Spinal cord (tissue), 10 donors: ENCODE measurements around the gene ZCCHC13. TPM values are rescaled to one million over a fixed set of nuclear protein-coding genes. Genes with fewer than 3 reads are reported as not detected.
"Not testable (repeated sequence)": the region's sequence is repeated elsewhere in the genome, so short reads cannot be mapped to it uniquely, and the experiment has no call there.

ENCODE experiments used
- DNase-seq, 6 donors: peaks; one replicate each; pipeline versions ENCODE4 v3.0.0 to v3.0.0-alpha.2; 2013 to 2015; ENCODE audit warnings: low spot score in 6 of 6, low read depth in 4 of 6
- H3K27ac ChIP-seq: one replicate; pipeline ENCODE4 v1.5.1; 2013; ENCODE audit warnings: low read depth, low read length, control low read depth
- H3K27me3 ChIP-seq: one replicate; pipeline ENCODE4 v1.6.1; 2013; ENCODE audit warnings: low read length; ENCODE audit not compliant: control insufficient read depth, insufficient read depth
- H3K36me3 ChIP-seq: one replicate; pipeline ENCODE4 v1.6.1; 2013; ENCODE audit warnings: low read length; ENCODE audit not compliant: control insufficient read depth, insufficient read depth
- H3K4me1 ChIP-seq: one replicate; pipeline ENCODE4 v1.6.1; 2013; ENCODE audit warnings: low read length; ENCODE audit not compliant: control insufficient read depth, insufficient read depth
- H3K4me3 ChIP-seq: one replicate; pipeline ENCODE4 v1.5.1; 2013; ENCODE audit warnings: low read depth, low read length, control low read depth
- H3K9me3 ChIP-seq: one replicate; pipeline ENCODE4 v1.6.1; 2013; ENCODE audit warnings: low read length; ENCODE audit not compliant: control insufficient read depth, insufficient read depth
- WGBS: methylation state at CpG from one replicate; pipeline ENCODE4 v1.1.5; 2013; ENCODE audit warnings: missing lambda C conversion rate; ENCODE audit not compliant: insufficient coverage; 5-methylcytosine and 5-hydroxymethylcytosine counted together
- long read RNA-seq, 4 donors: transcript quantifications; one replicate each; lab custom pipeline, GENCODE V29; 2026
- polyA plus RNA-seq, 2 donors: library from polyadenylated mRNA; unstranded; fragments of 120-200 nt; gene quantifications; one replicate each; pipeline ENCODE4 v1.2.1, GENCODE V29; 2013; ENCODE audit not compliant: insufficient read length in 2 of 2
- total RNA-seq, 2 donors: library from RNA; depleted of rRNA in 1 of 2; stranded (reverse); fragments of 120-200 nt in 1 of 2; fragments of >200 nt in 1 of 2; gene quantifications; one replicate each; pipeline versions ENCODE4 v1.2.3 to v1.2.4, GENCODE V29; 2013 to 2014
- donor health status: healthy.

Gene ZCCHC13
- total RNA-seq (not detected), polyA plus RNA-seq (not detected)
- long read RNA-seq, donor 1 = 0 reads
- long read RNA-seq, donor 2, partial matches to known transcripts = 0 of 1 reads
- long read RNA-seq, donor 2, other reads (novel, unspliced or antisense) = 0 of 1 reads
- long read RNA-seq, donor 3 = 0 reads
- long read RNA-seq, donor 4 = 0 reads

DNA sequence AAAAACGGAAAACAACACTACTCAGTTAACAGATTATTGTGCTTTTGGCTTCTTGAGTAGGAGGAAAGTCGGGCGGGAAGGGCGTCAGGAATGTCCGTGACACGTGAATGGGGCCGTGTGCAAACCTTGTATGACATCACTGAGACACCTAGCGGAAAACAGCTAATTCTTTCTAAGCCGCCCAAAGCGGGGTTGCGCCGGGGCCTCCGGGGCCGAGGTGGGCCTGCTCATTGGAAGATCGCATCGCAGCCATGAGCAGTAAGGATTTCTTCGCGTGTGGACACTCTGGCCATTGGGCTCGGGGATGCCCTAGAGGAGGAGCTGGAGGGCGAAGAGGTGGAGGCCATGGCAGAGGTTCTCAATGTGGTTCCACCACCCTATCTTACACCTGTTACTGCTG, at the start of gene ZCCHC13:
Gene ZCCHC13, plus strand, starts transcription at position 165 of the 400 bp plus-strand sequence. Its CDS starts 87 bp downstream, at position 252.
- H3K9me3 ChIP-seq = no peaks in the 10 kb centered on the region
- no peak for DNase-seq
- peaks cover 2% of the 10 kb centered on the region for H3K27me3 ChIP-seq
- no peaks in the 10 kb centered on the region for H3K36me3 ChIP-seq
- no peak within 1 kb of the TSS for H3K27ac ChIP-seq
- no peak within 1 kb of the TSS for H3K4me3 ChIP-seq
- 87% methylated on average over 18 of the region's 20 CpGs for WGBS
- H3K4me1 ChIP-seq = no peaks in the 10 kb centered on the region

DNA sequence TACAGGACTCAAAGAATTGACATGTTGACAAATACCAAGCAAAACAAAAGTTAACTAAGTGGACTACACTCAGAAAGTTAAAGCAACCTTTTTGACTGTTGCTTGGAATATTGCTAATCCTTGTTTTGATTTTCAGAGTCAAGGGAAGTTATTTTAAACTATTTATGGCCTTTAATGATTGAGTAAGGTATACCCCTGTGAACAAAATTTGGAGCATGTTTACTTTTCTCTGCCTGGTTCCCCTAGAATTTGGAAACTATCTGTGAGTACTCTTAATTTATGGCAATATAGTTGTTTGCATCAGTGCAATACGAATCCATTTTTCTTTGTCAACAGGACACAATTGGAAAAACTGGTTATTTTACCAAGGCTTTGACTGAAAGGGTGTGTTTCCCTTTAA, 45.9 kb upstream of the ZCCHC13 start:
- no CpG with 5 or more reads among the region's 1 CpG for WGBS
- H3K9me3 ChIP-seq, H3K27ac ChIP-seq, DNase-seq, H3K27me3 ChIP-seq, H3K4me1 ChIP-seq, H3K4me3 ChIP-seq, H3K36me3 ChIP-seq: not testable (repeated sequence)

DNA sequence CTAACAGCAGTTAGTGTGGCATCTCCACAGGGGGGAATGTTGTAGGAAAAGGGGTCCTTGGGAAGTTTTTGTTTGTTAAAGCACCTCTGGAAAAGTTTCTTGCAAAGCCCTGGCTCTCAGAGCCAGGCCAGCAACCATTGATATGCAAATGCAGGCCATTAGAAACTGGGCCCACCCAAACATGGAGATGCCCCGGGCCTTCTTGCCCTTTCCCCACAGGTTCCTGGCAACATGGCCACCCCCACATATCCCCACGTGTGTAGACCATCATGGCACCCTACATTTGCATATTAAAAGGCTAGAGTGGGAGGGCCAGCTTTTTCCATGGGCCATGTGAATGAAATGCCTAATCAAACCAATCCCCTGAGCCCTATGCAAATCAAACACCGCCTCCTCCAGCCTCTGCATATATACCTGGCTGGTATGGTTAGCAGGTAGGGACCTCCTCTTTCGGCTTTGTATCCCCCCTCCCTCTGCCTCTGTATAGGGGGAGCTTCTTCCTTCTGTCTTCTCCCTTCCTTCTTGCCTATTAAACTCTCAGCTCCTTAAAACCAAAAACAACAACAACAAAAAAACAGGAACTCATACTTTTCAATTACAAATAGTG, 44.0 kb upstream of the ZCCHC13 start:
- Histone ChIP-seq H3K4me3 (no peak overlapping the region), H3K36me3 (peaks cover 7% of the 10 kb centered on the region), H3K4me1 (no peaks in the 10 kb centered on the region), H3K27me3 (peaks cover 7% of the 10 kb centered on the region), H3K9me3 (no peaks in the 10 kb centered on the region), H3K27ac (no peak overlapping the region)
- DNase-seq = no peak
- 13% methylated on average over 1 of the region's 4 CpGs for WGBS

DNA sequence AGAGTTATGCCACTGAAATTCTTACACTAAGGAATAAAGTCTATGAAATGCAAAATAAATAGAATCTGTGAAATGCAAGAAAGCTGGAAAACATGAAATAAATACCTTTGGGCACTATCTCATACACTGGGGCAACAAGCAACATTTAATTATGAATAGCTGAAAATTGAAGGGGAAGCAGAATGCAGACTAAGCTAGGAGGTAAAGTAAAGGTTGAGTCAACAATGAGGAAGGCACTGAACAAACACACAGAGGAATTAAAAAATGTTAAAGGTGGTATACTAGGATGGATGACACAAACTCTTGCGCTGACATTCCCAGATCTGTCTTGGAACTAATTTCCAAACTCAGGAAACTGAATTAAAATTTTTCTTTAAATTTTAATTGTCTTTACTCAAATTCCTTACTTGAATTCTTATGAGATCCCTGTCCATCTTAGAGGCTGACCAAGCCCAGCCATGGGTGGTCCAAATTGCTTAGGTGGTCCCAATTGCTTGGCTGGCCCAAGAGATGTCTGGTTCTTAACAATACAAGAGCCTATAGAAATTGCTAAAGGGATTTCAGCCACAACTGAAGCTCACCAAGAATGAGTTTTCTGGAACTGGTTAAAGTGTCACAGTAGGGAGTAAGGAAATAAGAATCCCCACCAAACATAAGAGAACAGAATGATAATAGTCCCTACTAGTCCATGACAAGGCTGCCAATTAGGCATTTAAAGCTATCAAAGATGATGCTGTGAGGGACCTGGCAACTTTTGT, 41.3 kb upstream of the ZCCHC13 start:
- Histone ChIP-seq H3K4me3 (no peak overlapping the region), H3K27me3 (peaks cover 9% of the 10 kb centered on the region), H3K9me3 (no peaks in the 10 kb centered on the region), H3K27ac (no peak overlapping the region), H3K4me1 (no peaks in the 10 kb centered on the region), H3K36me3 (peaks cover 9% of the 10 kb centered on the region)
- WGBS = no CpG with 5 or more reads among the region's 1 CpG
- no peak for DNase-seq

DNA sequence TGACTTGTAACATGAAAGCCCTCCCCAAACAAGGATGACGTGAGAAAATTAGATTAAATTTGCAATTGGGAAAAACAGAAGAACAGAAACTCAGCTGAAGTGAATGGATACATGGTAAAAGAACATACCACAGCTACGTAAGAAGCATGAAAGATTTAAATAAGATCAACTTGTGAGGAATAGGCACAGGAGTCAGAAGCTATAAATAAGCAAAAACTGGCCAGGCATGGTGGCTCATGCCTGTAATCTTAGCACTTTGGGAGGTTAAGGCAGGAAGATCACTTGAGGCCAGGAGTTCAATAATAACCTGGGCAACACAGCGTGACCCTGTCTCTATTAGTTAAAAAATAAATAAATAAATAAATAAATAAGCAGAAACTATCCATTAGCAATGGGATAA, 33.6 kb upstream of the ZCCHC13 start:
- no peak for DNase-seq
- H3K36me3 ChIP-seq = peaks cover 13% of the 10 kb centered on the region
- H3K4me3 ChIP-seq = no peak overlapping the region
- no peaks in the 10 kb centered on the region for H3K9me3 ChIP-seq
- H3K4me1 ChIP-seq = no peaks in the 10 kb centered on the region
- WGBS = 63% methylated on average over 1 of the region's 3 CpGs
- peaks cover 4% of the 10 kb centered on the region for H3K27me3 ChIP-seq
- H3K27ac ChIP-seq = no peak overlapping the region

DNA sequence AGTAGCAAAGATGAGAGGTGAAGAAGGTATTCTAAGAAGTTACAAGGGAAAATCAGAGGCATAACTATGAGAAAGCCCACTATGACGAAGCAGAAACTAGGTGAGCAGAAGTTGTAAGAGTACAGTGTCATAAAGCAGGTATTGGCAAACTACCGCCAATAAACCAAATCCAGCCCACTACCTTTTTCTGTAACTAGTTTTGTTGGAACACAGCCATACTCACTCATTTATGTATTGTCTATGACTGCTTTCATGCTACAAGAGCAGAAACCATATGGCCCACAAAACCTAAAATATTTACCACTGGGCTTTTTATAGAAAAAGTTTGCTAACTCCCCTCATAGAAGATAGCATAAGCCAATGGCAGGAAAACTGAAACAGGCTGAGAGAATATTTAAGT, 31.8 kb upstream of the ZCCHC13 start:
- Histone ChIP-seq H3K4me3 (no peak overlapping the region), H3K27me3 (peaks cover 3% of the 10 kb centered on the region), H3K4me1 (no peaks in the 10 kb centered on the region), H3K27ac (no peak overlapping the region), H3K9me3 (no peaks in the 10 kb centered on the region), H3K36me3 (peaks cover 17% of the 10 kb centered on the region)
- DNase-seq = no peak
- no CpG with 5 or more reads among the region's 2 CpGs for WGBS

DNA sequence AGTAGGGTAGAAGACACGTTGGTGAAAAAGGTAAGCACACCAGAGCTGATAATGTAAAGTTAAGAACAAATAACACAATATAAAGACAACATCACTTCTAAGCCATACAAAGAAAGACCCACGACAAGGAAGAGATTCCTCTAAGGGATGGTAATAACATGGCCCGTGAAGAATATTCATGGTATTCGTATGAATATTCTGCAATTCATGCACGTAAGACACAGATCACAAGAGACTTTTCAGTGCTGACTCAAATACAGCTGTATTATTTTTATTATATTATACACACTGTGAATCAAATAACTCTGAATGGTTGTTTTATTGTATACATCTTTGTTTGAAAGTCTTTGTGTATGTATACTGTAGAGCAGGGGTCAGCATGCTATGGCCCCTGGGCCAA, 29.5 kb upstream of the ZCCHC13 start:
- DNase-seq = no peak
- Histone ChIP-seq H3K27me3 (peaks cover 2% of the 10 kb centered on the region), H3K9me3 (no peaks in the 10 kb centered on the region), H3K27ac (no peak overlapping the region), H3K4me1 (no peaks in the 10 kb centered on the region), H3K36me3 (peaks cover 18% of the 10 kb centered on the region), H3K4me3 (no peak overlapping the region)
- no CpG with 5 or more reads among the region's 5 CpGs for WGBS

DNA sequence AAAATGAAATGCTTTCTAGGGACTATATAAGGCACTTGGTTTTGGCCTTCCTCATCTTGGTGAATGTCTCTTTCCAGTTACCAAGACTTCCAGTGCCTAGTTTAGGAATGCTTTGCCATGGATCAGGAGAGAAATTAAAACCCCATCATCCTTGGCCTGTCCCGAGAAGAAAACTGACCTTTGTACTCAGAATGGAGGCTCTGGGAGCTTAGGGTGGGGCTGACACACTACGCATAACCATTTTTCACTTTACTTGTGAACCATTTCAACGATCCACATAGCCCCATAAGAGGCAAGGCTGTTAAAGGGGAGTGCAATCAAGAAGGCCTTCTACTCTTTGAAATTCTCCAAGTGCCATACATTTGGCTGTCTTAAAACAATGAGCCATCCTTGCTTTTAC, 26.7 kb upstream of the ZCCHC13 start:
- peaks cover 3% of the 10 kb centered on the region for H3K27me3 ChIP-seq
- WGBS = no CpG with 5 or more reads among the region's 3 CpGs
- no peak overlapping the region for H3K4me3 ChIP-seq
- no peak for DNase-seq
- H3K9me3 ChIP-seq = no peaks in the 10 kb centered on the region
- H3K27ac ChIP-seq = no peak overlapping the region
- no peaks in the 10 kb centered on the region for H3K4me1 ChIP-seq
- H3K36me3 ChIP-seq = peaks cover 22% of the 10 kb centered on the region

DNA sequence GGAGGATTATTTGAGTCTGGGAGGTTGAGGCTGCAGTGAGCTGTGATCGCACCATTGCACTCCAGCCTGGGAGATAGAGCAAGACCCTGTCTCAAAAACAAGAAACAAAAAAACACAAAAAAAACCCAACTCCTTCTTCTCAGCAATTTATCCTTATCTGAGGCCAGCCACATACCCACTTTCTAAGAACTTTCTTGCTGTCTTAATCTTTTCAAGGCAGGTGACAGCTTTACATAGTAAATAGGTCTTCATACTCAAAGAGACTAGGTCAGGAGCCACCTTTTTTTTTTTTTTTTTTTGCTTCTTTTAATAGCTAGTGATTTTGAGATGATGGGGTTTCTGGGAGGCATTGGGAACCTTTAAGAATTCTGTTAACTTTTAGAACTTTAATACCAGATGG, 26.1 kb upstream of the ZCCHC13 start:
- WGBS = no CpG with 5 or more reads among the region's 1 CpG
- no peak overlapping the region for H3K27ac ChIP-seq
- peaks cover 22% of the 10 kb centered on the region for H3K36me3 ChIP-seq

DNA sequence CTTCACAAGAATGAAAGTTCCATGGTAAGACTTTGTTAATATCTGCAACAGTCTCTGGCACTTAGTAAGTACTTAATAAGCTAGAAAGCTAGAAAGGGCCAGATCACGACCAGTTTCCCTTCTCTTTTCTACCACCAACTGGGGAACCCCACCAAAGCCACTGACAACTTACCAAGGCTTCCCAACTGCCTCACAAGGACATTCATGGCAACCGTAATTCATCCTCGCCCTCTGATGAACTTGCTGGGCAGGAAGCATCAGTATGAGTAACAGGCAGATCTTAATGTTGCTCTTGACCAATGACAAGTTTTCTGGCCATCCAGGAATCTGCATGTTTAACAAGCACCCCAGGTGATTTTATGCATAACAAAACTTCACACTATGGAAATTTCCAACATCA, 23.2 kb upstream of the ZCCHC13 start:
- DNase-seq = no peak
- WGBS = 40% methylated on average over 2 of the region's 3 CpGs
- no peak overlapping the region for H3K27ac ChIP-seq
- H3K4me1 ChIP-seq = peaks cover 10% of the 10 kb centered on the region
- H3K4me3 ChIP-seq = no peak overlapping the region
- H3K27me3 ChIP-seq = peaks cover 3% of the 10 kb centered on the region
- H3K36me3 ChIP-seq = peaks cover 14% of the 10 kb centered on the region
- H3K9me3 ChIP-seq = no peaks in the 10 kb centered on the region

More for the DNA sequence above, 26.1 kb upstream of the ZCCHC13 start:
- H3K27me3 ChIP-seq = peaks cover 3% of the 10 kb centered on the region
- no peaks in the 10 kb centered on the region for H3K9me3 ChIP-seq
- DNase-seq = no peak
- H3K4me3 ChIP-seq = no peak overlapping the region
- H3K4me1 ChIP-seq = peaks cover 5% of the 10 kb centered on the region
